Memory B cell (primary cell): Measurements from ENCODE around the gene RHCE.
"Not testable (repeated sequence)": the region's sequence is repeated elsewhere in the genome, so short reads cannot be mapped to it uniquely, and the experiment has no call there.

Experiments
- ATAC-seq: fragments of 150-1000 bp; cut with Tn5 transposase; 2 replicates; pipeline ENCODE4 v1.10.0; 2021; ENCODE audit warnings: low read depth, mild to moderate bottlenecking, moderate library complexity
- DNase-seq, 2 donors: peaks; one replicate each; pipeline ENCODE4 v3.0.0; 2022; ENCODE audit warnings: low spot score in 2 of 2
- H3K27ac Mint-ChIP-seq: one replicate; pipeline ENCODE4 v1.8.0; 2022; ENCODE audit warnings: mild to moderate bottlenecking, moderate library complexity, mixed read lengths
- H3K27me3 Mint-ChIP-seq: one replicate; pipeline ENCODE4 v1.8.0; 2022; ENCODE audit warnings: mixed read lengths
- H3K36me3 Mint-ChIP-seq: one replicate; pipeline ENCODE4 v1.8.0; 2022; ENCODE audit warnings: mild to moderate bottlenecking, mixed read lengths
- H3K4me1 Mint-ChIP-seq: one replicate; pipeline ENCODE4 v1.8.0; 2022; ENCODE audit warnings: mixed read lengths
- H3K4me3 Mint-ChIP-seq: one replicate; pipeline ENCODE4 v1.8.0; 2022; ENCODE audit warnings: mild to moderate bottlenecking, moderate library complexity, mixed read lengths
- H3K9me3 Mint-ChIP-seq: one replicate; pipeline ENCODE4 v1.8.0; 2022; ENCODE audit warnings: mixed read lengths

Gene RHCE

GRCh38 chr1:25420715-25421114 lies at the start of gene RHCE:
Gene RHCE, minus strand, starts transcription at chr1:25420825. Its CDS starts 39 bp downstream, at chr1:25420786.
- not testable (repeated sequence) for H3K36me3 Mint-ChIP-seq, H3K4me1 Mint-ChIP-seq, H3K4me3 Mint-ChIP-seq, H3K9me3 Mint-ChIP-seq, H3K27ac Mint-ChIP-seq, H3K27me3 Mint-ChIP-seq, DNase-seq, ATAC-seq

GRCh38 chr1:25469177-25469576 lies 48.6 kb upstream of the RHCE start:
- peaks cover 7% of the 10 kb centered on the region for H3K36me3 Mint-ChIP-seq
- H3K27ac Mint-ChIP-seq = no peak overlapping the region
- no peak for ATAC-seq
- no peak overlapping the region for H3K4me3 Mint-ChIP-seq
- DNase-seq = no peak
- no peaks in the 10 kb centered on the region for H3K27me3 Mint-ChIP-seq
- no peaks in the 10 kb centered on the region for H3K9me3 Mint-ChIP-seq
- H3K4me1 Mint-ChIP-seq = peaks cover 15% of the 10 kb centered on the region

GRCh38 chr1:25468033-25468432 lies 47.4 kb upstream of the RHCE start:
- no peak overlapping the region for H3K27ac Mint-ChIP-seq
- ATAC-seq (no peak), DNase-seq (no peak)
- H3K9me3 Mint-ChIP-seq = no peaks in the 10 kb centered on the region
- H3K4me3 Mint-ChIP-seq = no peak overlapping the region
- peaks cover 7% of the 10 kb centered on the region for H3K36me3 Mint-ChIP-seq
- H3K4me1 Mint-ChIP-seq = peaks cover 10% of the 10 kb centered on the region
- H3K27me3 Mint-ChIP-seq = no peaks in the 10 kb centered on the region

GRCh38 chr1:25467616-25468015 lies 47.0 kb upstream of the RHCE start:
- H3K4me3 Mint-ChIP-seq = no peak overlapping the region

GRCh38 chr1:25467193-25467592 lies 46.6 kb upstream of the RHCE start:
- no peaks in the 10 kb centered on the region for H3K27me3 Mint-ChIP-seq
- ATAC-seq (no peak), DNase-seq (no peak)
- peaks cover 5% of the 10 kb centered on the region for H3K4me1 Mint-ChIP-seq
- H3K9me3 Mint-ChIP-seq = no peaks in the 10 kb centered on the region
- H3K36me3 Mint-ChIP-seq = peaks cover 9% of the 10 kb centered on the region
- H3K4me3 Mint-ChIP-seq = no peak overlapping the region
- no peak overlapping the region for H3K27ac Mint-ChIP-seq

More at GRCh38 chr1:25467616-25468015, 47.0 kb upstream of the RHCE start:
- no peaks in the 10 kb centered on the region for H3K27me3 Mint-ChIP-seq
- H3K9me3 Mint-ChIP-seq = no peaks in the 10 kb centered on the region
- peaks cover 7% of the 10 kb centered on the region for H3K36me3 Mint-ChIP-seq
- ATAC-seq (no peak), DNase-seq (no peak)
- H3K4me1 Mint-ChIP-seq = peaks cover 7% of the 10 kb centered on the region
- no peak overlapping the region for H3K27ac Mint-ChIP-seq

GRCh38 chr1:25462732-25463131 lies 42.1 kb upstream of the RHCE start:
- Mint-ChIP-seq H3K27me3 (no peaks in the 10 kb centered on the region), H3K36me3 (peaks cover 23% of the 10 kb centered on the region), H3K27ac (no peak overlapping the region), H3K9me3 (no peaks in the 10 kb centered on the region), H3K4me1 (peaks cover 5% of the 10 kb centered on the region), H3K4me3 (no peak overlapping the region)
- ATAC-seq (no peak), DNase-seq (no peak)

GRCh38 chr1:25461849-25462248 lies 41.2 kb upstream of the RHCE start:
- ATAC-seq (no peak), DNase-seq (no peak)
- Mint-ChIP-seq H3K27me3 (no peaks in the 10 kb centered on the region), H3K36me3 (peaks cover 26% of the 10 kb centered on the region), H3K9me3 (no peaks in the 10 kb centered on the region), H3K4me1 (peaks cover 5% of the 10 kb centered on the region), H3K4me3 (no peak overlapping the region), H3K27ac (no peak overlapping the region)

GRCh38 chr1:25460816-25461215 lies 40.2 kb upstream of the RHCE start:
- not testable (repeated sequence) for ATAC-seq, H3K4me3 Mint-ChIP-seq, H3K9me3 Mint-ChIP-seq, DNase-seq, H3K27ac Mint-ChIP-seq, H3K4me1 Mint-ChIP-seq, H3K27me3 Mint-ChIP-seq
- peaks cover 23% of the 10 kb centered on the region for H3K36me3 Mint-ChIP-seq

- Mint-ChIP-seq H3K4me1 (peaks cover 3% of the 10 kb centered on the region), H3K4me3 (no peak overlapping the region), H3K36me3 (peaks cover 19% of the 10 kb centered on the region), H3K9me3 (no peaks in the 10 kb centered on the region), H3K27me3 (no peaks in the 10 kb centered on the region), H3K27ac (no peak overlapping the region)
- DNase-seq (no peak), ATAC-seq (no peak)
Measured at GRCh38 chr1:25460020-25460419, 39.4 kb upstream of the RHCE start.

GRCh38 chr1:25458541-25459298 lies 38.1 kb upstream of the RHCE start:
- Mint-ChIP-seq H3K4me1 (peaks cover 3% of the 10 kb centered on the region), H3K9me3 (no peaks in the 10 kb centered on the region), H3K4me3 (no peak overlapping the region), H3K36me3 (peaks cover 24% of the 10 kb centered on the region), H3K27ac (no peak overlapping the region), H3K27me3 (no peaks in the 10 kb centered on the region)
- DNase-seq (no peak), ATAC-seq (no peak)

- Mint-ChIP-seq H3K4me3 (no peak overlapping the region), H3K27ac (no peak overlapping the region), H3K9me3 (no peaks in the 10 kb centered on the region), H3K4me1 (peaks cover 4% of the 10 kb centered on the region), H3K36me3 (peaks cover 23% of the 10 kb centered on the region), H3K27me3 (no peaks in the 10 kb centered on the region)
- ATAC-seq (no peak), DNase-seq (no peak)
Measured at GRCh38 chr1:25456502-25456901, 35.9 kb upstream of the RHCE start.

- DNase-seq = no peak
- no peaks in the 10 kb centered on the region for H3K27me3 Mint-ChIP-seq
- H3K9me3 Mint-ChIP-seq = no peaks in the 10 kb centered on the region
- no peak overlapping the region for H3K4me3 Mint-ChIP-seq
- H3K36me3 Mint-ChIP-seq = peaks cover 11% of the 10 kb centered on the region
- peaks cover 5% of the 10 kb centered on the region for H3K4me1 Mint-ChIP-seq
- H3K27ac Mint-ChIP-seq = peak overlapping the region; percentile 11
- peak; percentile 79 for ATAC-seq
Measured at GRCh38 chr1:25451908-25452307, 31.3 kb upstream of the RHCE start.

- ATAC-seq (no peak), DNase-seq (no peak)
- Mint-ChIP-seq H3K27me3 (no peaks in the 10 kb centered on the region), H3K36me3 (peaks cover 12% of the 10 kb centered on the region), H3K4me1 (peaks cover 9% of the 10 kb centered on the region), H3K27ac (no peak overlapping the region), H3K4me3 (no peak overlapping the region), H3K9me3 (no peaks in the 10 kb centered on the region)
Measured at GRCh38 chr1:25450891-25451290, 30.3 kb upstream of the RHCE start.

- DNase-seq (no peak), ATAC-seq (no peak)
- H3K36me3 Mint-ChIP-seq = peaks cover 9% of the 10 kb centered on the region
- no peaks in the 10 kb centered on the region for H3K27me3 Mint-ChIP-seq
- peaks cover 13% of the 10 kb centered on the region for H3K4me1 Mint-ChIP-seq
- H3K27ac Mint-ChIP-seq = no peak overlapping the region
- no peaks in the 10 kb centered on the region for H3K9me3 Mint-ChIP-seq
- H3K4me3 Mint-ChIP-seq = no peak overlapping the region
Measured at GRCh38 chr1:25447547-25447946, 26.9 kb upstream of the RHCE start.

GRCh38 chr1:25445993-25446538 lies 25.4 kb upstream of the RHCE start:
- peaks cover 8% of the 10 kb centered on the region for H3K36me3 Mint-ChIP-seq
- peak overlapping the region; percentile 75 for H3K27ac Mint-ChIP-seq
- H3K4me1 Mint-ChIP-seq = peaks cover 18% of the 10 kb centered on the region
- no peak for DNase-seq
- no peak for ATAC-seq
- H3K9me3 Mint-ChIP-seq = no peaks in the 10 kb centered on the region
- H3K4me3 Mint-ChIP-seq = no peak overlapping the region
- H3K27me3 Mint-ChIP-seq = no peaks in the 10 kb centered on the region
